ENCODE measurements around the gene AP1M1. TPM values are rescaled to one million over a fixed set of nuclear protein-coding genes. Genes with fewer than 3 reads are reported as not detected.

Gene AP1M1
- total RNA-seq, 2 donors from 2014 or later = 35.0 to 51.6 TPM

- H3K27me3 ChIP-seq (ENCODE audit: control insufficient read depth, insufficient read depth, low read length, poor library complexity, severe bottlenecking) = no peaks in the 10 kb centered on the region
- peaks cover 10% of the 10 kb centered on the region for H3K4me1 ChIP-seq (ENCODE audit: control insufficient read depth, insufficient read depth, low read length)
- Mint-ChIP-seq H3K4me1 (peaks cover 15% of the 10 kb centered on the region), H3K9me3 (no peaks in the 10 kb centered on the region), H3K4me3 (no peak overlapping the region), H3K36me3 (ENCODE audit: low read depth) (no peaks in the 10 kb centered on the region), H3K27ac (no peak overlapping the region), H3K27me3 (ENCODE audit: insufficient read depth) (peaks cover 2% of the 10 kb centered on the region)
- no peaks in the 10 kb centered on the region for H3K9me3 ChIP-seq (ENCODE audit: control insufficient read depth, low read length)
- H3K36me3 ChIP-seq (ENCODE audit: control insufficient read depth, insufficient read depth, low read length) = no peaks in the 10 kb centered on the region
- no peak for DNase-seq
- no peak overlapping the region for H3K27ac ChIP-seq (ENCODE audit: low read depth, low read length)
- no peak overlapping the region for H3K9ac ChIP-seq (ENCODE audit: extremely low read depth, low read length, poor library complexity, severe bottlenecking)
- WGBS, 2 experiments (ENCODE audit: insufficient coverage in 1 of 2, insufficient read length in 1 of 2) = 89 to 92% methylated on average over 14 to 18 of the region's 18 CpGs
- no peak for TF ChIP-seq CTCF (conservative IDR thresholded peaks at IDR 0.05)
- no peak overlapping the region for H3K4me3 ChIP-seq (ENCODE audit: low read length)
These were observed 60.8 kb downstream of the AP1M1 start for GRCh38 chr19:16258440-16258903.

DNA sequence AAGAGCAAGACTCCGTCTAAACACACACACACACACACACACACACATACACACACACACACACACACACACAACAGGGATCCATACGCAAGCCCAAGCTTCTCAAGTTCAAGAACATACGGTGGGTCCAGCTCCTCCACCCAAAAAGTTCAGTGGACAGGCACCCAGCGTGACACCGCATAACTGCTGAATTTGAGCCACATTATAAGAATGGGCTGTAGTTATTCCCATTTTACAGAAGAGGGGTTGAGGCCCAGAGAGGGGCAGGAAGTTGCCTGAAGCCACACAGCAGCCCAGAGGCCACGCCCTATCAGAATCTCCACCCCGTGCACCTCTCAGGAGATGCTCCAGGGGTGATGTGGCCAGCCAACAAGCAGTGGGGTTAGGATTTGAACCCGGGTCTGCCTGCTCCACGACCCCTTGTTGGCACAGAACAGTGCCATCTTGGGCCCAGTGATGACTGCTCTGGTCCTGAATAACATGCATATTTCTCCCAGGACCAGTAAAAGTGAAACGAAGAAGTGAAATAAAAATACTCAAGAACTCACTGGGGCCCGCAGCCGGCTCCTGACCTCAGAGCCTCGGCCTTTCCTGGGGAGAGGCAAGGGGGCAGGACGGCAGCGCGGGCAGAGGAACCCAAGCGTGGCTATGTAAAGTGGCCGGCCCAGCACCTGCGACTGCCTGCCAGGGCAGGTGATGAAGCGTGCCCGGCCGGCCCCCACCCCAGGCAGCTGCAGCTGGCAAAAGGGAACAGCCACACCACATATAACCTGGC lies 61.9 kb downstream of the AP1M1 start:
- peaks cover 15% of the 10 kb centered on the region for H3K4me1 Mint-ChIP-seq
- no peak for TF ChIP-seq CTCF (conservative IDR thresholded peaks at IDR 0.05)
- no peak overlapping the region for H3K27ac ChIP-seq (ENCODE audit: low read depth, low read length)
- no peaks in the 10 kb centered on the region for H3K36me3 Mint-ChIP-seq (ENCODE audit: low read depth)
- peaks cover 11% of the 10 kb centered on the region for H3K4me1 ChIP-seq (ENCODE audit: control insufficient read depth, insufficient read depth, low read length)
- H3K9me3 Mint-ChIP-seq = no peaks in the 10 kb centered on the region
- 90 to 97% methylated on average over 11 to 22 of the region's 22 CpGs for WGBS, 2 experiments (ENCODE audit: insufficient coverage in 1 of 2, insufficient read length in 1 of 2)
- no peak for DNase-seq
- no peak overlapping the region for H3K4me3 ChIP-seq (ENCODE audit: low read length)
- H3K9ac ChIP-seq (ENCODE audit: extremely low read depth, low read length, poor library complexity, severe bottlenecking) = no peak overlapping the region
- H3K36me3 ChIP-seq (ENCODE audit: control insufficient read depth, insufficient read depth, low read length) = no peaks in the 10 kb centered on the region
- H3K4me3 Mint-ChIP-seq = no peak overlapping the region
- peaks cover 2% of the 10 kb centered on the region for H3K27me3 Mint-ChIP-seq (ENCODE audit: insufficient read depth)
- no peak overlapping the region for H3K27ac Mint-ChIP-seq
- H3K9me3 ChIP-seq (ENCODE audit: control insufficient read depth, low read length) = no peaks in the 10 kb centered on the region
- no peaks in the 10 kb centered on the region for H3K27me3 ChIP-seq (ENCODE audit: control insufficient read depth, insufficient read depth, low read length, poor library complexity, severe bottlenecking)

DNA sequence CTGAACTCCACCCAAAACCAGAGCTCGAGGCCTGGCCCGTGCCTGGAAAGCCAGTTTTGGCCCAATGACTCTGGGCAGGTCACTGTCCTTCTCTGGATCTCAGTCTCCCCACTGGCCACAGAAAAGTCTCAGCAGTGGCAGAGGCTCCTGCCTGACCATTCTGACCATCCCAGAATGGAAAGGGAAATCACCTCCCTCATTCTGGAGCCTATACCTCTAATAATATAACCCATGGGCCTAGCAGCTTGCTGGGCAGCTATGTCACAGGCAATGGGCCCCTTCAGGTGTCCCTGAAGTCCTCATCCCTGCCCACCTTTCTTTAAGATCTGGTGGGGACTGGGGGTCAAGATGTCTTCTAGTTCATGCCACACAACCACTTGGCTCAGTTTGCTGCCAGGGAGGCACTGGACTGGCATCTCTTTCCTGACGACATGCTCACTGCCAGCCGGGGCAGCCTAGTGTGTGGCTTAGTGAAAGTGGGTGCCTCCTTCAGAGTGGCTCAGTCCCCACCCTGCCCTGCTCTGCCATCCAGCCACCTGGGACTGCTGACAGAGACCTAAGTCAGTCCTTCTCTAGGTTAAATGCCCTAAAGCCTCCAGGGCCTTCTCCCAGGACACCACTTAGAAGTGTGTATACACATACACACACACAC lies 62.6 kb downstream of the AP1M1 start:
- Histone ChIP-seq H3K4me1 (ENCODE audit: control insufficient read depth, insufficient read depth, low read length) (peaks cover 11% of the 10 kb centered on the region), H3K9me3 (ENCODE audit: control insufficient read depth, low read length) (no peaks in the 10 kb centered on the region), H3K4me3 (ENCODE audit: low read length) (no peak overlapping the region), H3K36me3 (ENCODE audit: control insufficient read depth, insufficient read depth, low read length) (no peaks in the 10 kb centered on the region), H3K9ac (ENCODE audit: extremely low read depth, low read length, poor library complexity, severe bottlenecking) (no peak overlapping the region), H3K27me3 (ENCODE audit: control insufficient read depth, insufficient read depth, low read length, poor library complexity, severe bottlenecking) (no peaks in the 10 kb centered on the region), H3K27ac (ENCODE audit: low read depth, low read length) (no peak overlapping the region)
- Mint-ChIP-seq H3K27me3 (ENCODE audit: insufficient read depth) (peaks cover 3% of the 10 kb centered on the region), H3K9me3 (peaks cover 3% of the 10 kb centered on the region), H3K27ac (no peak overlapping the region), H3K4me3 (no peak overlapping the region), H3K36me3 (ENCODE audit: low read depth) (no peaks in the 10 kb centered on the region), H3K4me1 (peaks cover 15% of the 10 kb centered on the region)
- no peak for TF ChIP-seq CTCF (conservative IDR thresholded peaks at IDR 0.05)
- WGBS, 2 experiments (ENCODE audit: insufficient coverage in 1 of 2, insufficient read length in 1 of 2) = 67 to 96% methylated on average over 1 to 4 of the region's 4 CpGs
- no peak for DNase-seq

All from endodermal cell (in vitro differentiated cells).